Eye (tissue), 1 donor: ENCODE data around the gene SPTBN1.
"Not testable (repeated sequence)": the region's sequence is repeated elsewhere in the genome, so short reads cannot be mapped to it uniquely, and the experiment has no call there.

Source experiments
- DNase-seq: peaks from one replicate; pipeline ENCODE4 v3.0.0-alpha.2; 2015

SPTBN1 gene

GRCh38 chr2:54680397-54681041 lies 224.4 kb downstream of the SPTBN1 start:
- DNase-seq: no peak

- no peak for DNase-seq
Observed at GRCh38 chr2:54681416-54681815, 225.3 kb downstream of the SPTBN1 start.

- DNase-seq: no peak
Observed at GRCh38 chr2:54683596-54683995, 227.5 kb downstream of the SPTBN1 start.

DNA sequence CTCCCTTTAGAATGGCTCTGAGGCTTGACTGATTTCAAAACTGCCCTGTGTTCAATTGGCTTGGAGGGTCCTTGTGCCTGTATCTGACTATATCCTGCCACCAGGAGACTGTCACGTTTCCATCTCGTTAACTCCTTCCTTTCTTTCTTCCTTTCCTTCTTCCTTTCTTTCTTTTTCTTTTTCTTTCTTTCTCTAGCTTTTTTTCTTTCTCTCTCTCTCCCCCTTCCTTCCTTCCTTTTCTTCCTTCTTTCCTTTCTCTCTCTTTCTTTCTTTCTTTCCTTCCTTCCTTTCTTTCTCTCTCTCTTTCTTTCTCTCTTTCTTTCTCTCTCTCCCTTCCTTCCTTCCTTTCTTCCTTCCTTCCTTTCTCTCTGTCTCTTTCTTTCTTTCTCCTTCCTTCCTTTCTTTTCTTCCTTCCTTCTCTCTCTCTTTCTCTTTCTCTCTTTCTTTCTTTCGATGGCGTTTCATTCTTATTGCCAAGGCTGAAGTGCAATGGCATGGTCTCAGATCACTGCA lies 229.2 kb downstream of the SPTBN1 start:
- DNase-seq: no peak

DNA sequence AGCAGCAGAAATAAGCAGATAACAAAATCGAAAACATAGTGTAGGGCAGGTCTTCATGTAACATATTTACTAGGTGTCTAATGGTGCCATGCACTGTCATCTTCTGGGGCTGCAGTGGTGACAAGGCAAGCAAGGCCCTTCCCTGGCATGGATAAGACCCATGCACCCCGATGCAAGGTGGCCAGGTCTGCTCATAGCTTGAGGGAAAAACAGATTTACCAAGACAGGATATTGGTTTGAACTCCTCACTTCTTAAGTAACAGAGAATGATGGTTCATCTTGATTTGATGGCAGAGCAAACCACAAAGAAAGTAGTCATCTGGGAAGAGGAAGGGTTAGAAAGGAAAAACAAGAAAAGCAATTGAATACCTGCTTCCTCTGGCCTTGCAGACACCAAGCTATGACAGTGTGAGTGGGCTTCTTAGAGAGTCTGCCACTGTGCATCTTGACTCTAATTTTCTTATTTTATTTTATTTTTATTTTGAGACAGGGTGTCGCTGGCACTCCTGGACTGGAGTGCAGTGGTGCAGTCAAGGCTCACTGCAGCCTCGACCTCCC lies 231.5 kb downstream of the SPTBN1 start:
- no peak for DNase-seq

DNA sequence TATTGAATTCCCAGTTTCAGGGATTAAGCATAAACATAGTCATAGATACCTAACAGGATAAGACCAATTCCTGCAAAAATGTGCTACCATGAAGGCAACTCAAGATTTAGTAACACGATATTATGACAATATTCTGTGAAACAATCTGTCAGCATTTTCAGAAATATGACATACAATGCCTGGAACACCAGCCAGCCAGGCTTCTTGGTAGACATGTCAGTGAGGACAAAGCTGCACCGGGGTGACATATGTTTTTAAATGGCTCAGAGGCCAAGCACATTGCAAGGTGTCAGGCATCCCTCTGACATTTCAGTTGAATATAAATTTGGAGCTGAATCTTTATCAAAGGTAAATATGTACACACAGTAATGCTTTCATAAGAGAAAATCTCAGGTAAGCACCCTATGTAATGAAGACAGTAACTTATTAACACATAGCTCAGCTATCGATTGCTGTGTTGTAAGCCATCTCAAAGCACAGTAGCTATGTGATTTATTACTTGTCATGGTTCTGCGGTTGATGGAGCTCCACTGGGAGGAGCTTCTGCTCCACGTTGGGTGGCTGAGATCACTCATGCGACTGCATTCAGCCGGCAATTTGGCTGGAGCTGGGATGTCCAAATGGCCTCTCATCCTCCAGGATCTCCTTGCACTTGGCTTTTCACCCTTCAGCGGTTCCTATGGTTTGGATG lies 235.5 kb downstream of the SPTBN1 start:
- DNase-seq: no peak

DNA sequence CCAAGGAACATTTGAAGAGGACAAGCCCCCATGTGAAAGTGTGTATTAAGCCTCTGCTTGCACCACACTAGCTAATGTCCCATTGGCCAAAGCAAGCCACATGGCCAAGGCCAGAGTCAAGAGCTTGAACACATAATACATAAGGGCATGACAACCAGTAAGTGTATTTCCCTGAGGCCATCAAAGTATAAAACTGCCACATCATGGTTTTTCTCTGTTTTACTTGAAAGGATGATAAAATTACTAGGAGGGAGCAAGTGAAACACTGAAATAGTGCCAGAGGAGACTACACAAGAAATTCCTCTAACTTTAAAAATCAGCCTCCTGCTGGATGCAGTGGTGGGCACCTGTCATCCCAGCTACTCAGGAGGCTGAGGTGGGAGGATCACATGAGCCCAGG lies 236.4 kb downstream of the SPTBN1 start:
- no peak for DNase-seq

DNA sequence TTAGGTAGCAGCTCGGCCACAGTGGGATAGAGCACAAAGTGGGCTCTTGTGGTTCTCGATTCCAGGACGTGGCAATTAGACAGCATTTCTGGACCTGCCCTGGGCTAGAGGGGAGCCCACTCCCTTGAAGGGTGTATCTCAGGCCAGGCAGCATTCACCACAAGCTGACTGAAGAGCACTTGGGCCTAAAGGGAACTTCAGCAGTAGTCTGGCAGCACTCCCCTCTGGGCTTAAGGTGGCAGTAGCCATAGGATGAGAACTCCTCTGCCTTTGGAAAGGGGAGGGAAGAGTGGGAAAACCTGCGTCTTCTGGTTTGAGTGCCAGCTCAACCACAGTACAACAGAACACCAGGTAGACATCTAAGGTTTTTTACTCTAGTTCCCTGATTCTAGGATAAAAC lies 239.3 kb downstream of the SPTBN1 start:
- DNase-seq: no peak

DNA sequence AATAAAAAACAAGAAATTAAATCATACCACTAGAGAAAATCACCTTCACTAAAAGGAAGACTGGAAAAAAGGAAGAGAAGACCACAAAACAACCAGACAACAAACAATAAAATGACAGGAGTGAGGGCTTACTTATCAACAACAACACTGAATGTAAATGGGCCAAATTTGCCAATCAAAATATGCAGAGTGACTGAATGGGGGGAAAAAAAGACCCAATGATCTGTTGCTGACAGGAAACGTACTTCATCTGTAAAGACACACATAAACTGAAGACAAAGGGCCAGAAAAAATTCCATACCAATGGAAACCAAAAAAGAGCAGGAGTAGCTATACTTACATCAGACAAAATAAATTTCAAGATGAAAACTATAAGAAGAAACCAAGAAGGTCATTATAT lies 241.8 kb downstream of the SPTBN1 start:
- DNase-seq: no peak

GRCh38 chr2:54698926-54699325 lies 242.8 kb downstream of the SPTBN1 start:
- DNase-seq: not testable (repeated sequence)

DNA sequence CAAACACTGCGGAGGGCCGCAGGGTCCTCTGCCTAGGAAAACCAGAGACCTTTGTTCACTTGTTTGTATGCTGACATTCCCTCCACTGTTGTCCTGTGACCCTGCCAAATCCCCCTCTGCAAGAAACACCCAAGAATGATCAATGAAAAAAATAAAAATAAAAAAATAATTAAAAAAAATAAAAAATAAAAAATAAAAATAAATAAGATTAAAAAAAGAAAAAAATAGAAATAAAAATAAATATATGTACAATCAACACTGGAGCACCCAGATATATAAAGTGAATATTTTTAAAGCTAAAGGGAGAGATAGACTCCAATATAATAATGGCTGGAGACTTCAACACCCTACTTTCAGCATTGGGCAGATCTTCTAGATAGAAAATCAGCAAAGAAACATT lies 243.5 kb downstream of the SPTBN1 start:
- no peak for DNase-seq

GRCh38 chr2:54701029-54701428 lies 244.9 kb downstream of the SPTBN1 start:
- DNase-seq: no peak

DNA sequence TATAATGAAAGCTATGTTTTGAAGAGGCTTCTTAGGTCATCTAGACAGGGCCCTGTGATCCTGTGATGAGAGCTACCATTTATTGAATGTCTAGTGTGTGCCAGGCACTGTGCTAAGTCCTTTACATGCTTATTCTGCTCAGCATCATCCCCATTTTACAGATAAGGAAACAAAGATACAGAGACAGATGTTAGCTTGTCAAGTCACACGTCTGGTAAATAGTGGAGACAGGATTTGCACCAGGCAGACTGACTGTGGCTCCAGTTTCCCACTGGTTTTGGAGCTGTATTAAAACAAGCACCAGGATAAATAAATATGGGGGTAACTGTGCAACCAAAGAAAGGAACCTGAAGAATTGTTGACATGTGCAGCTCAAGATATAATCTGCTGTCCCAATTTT lies 248.1 kb downstream of the SPTBN1 start:
- DNase-seq: no peak

- peak; percentile 88 for DNase-seq
Observed at GRCh38 chr2:54704688-54705605, 248.8 kb downstream of the SPTBN1 start.

- no peak for DNase-seq
Observed at GRCh38 chr2:54706622-54707021, 250.5 kb downstream of the SPTBN1 start.

DNA sequence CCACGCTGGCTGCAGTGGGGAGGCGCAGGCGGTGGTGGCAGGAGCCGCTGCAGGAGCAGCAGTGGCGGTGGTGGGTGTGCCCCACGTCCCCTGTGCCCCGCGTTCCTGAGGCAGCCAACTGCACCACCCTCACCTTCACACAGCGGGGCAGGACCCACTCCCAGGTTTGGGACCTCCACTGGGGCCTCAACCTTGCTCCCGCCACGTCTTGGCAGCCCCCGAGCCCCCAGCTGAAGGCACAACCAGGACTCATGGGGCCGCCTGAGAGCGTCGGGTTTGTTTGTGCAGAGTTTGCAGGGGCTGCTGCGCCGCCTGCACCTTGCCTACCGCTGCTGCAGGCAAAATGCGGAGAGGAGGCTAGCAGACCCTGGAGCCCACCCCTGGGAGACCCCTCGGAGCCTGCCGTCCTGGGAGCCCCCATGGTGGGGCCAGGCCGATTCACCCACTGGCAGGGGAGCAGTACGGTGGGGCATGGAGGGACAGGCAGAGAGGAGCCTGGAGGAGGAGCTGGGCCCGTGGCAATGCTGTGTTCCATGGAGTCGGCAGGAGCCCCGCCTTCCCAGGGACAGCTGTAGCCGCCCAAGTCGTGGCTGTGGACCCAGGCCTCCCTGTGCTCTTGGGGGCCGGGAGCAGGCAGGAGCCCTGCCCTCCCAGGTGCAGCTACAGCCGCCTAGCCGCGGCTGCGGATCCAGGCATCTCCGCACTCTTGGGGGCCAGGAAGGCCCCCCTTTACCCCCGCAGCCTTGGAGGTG lies 252.6 kb downstream of the SPTBN1 start:
- peak; percentile 84 for DNase-seq

DNA sequence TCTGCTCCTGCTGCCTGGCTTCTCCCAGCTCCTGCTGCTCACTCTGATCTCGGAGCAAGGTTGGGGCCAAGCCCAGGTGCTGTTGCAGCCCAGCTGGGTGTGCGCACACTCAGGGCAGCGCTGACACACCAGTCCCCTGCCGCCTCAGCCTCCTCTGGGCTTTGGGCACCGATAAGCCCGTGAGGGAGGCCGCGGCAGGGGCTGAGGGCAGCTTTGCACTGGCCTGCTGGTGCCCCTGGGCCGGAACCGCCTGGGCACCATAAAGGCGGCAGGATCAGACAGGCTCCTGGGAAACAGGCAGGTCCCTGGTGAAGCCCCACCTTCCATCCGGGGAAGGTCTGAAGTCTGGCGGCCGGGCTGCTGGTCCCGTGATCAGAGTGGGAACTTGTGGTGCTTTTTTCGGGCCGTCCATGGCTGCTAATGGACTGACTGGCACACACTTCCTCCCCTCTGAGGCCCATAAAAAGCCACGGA lies 253.2 kb downstream of the SPTBN1 start:
- no peak for DNase-seq

DNA sequence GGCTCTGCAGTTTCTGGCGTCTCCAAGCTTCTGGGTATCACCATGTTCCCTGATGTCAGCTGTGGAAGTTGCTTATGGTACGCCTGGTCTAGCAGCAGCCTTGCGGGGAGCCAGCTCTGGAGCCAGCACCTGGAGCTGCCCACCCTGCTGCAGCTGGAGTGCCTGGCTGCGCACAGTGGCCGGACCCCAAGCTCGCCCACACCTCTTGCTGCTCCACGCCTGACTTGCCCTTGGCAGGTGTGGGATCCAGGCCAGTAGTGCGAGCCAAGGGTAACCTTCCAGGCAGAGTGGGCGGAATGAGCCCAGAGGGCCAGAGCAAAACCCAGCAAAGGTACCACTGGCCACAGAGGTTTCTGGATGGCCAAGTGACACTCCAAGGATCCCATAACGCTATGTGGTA lies 254.1 kb downstream of the SPTBN1 start:
- no peak for DNase-seq

DNA sequence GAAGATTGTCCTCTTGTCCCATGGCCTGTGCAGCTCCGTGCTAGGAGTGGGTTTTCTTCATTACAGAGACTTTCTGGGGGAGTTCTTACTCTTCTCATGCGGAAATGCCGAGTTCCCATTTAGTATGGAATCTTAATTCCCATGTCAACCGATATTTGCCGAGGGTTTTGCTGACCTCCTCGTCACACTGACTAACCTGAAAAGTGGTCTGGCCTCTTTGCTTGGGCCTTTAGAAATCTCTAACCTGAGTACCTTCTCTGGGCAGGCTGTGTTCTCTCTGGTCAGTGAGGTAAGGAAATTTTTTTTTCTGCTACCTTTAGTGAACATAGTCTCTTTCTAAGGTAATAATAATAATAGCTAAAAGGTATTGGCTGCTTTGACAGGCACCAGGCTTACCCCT lies 256.4 kb downstream of the SPTBN1 start:
- DNase-seq: no peak

- DNase-seq: no peak
Observed at GRCh38 chr2:54714996-54715395, 258.9 kb downstream of the SPTBN1 start.

- no peak for DNase-seq
Observed at GRCh38 chr2:54716375-54716774, 260.2 kb downstream of the SPTBN1 start.

DNA sequence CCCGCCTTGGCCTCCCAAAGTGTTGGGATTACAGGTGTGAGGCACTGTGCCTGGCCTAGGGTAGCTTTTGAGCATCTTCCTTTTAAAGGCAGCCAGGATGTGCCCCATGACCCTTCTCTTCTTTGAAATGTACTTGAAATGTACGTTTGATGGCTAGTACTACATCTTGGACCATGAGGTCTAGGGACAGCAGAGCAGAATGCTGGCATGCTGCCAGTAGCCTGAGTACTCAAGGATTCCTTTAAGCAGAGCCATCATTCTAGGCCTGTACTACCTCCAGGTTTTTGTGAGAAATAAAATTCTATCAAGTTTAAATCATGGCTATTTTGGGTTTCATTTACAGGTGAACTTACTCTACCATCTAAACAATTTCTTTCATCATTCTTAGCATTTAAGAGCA lies 264.4 kb downstream of the SPTBN1 start:
- no peak for DNase-seq
